GM23338 (cell line): ENCODE data around the gene NID2. TPM values are rescaled to one million over a fixed set of nuclear protein-coding genes. Genes with fewer than 3 reads are reported as not detected.

Experiments
- ATAC-seq: fragments of 200-7000 bp; cut with Tn5 transposase; 3 replicates; pipeline ENCODE4 v1.9.1; 2020
- DNase-seq: peaks from one replicate; pipeline ENCODE4 v3.0.0-alpha.2; 2015; ENCODE audit warnings: low spot score
- H2AFZ ChIP-seq: fragments of 200-600 bp; sonication (generic); 2 replicates; pipeline ENCODE4 v1.8.0; 2016; ENCODE audit warnings: antibody characterized with exemption, mild to moderate bottlenecking, moderate library complexity
- H3F3A ChIP-seq: fragments of 200-600 bp; sonication (generic); replicated peaks from 2 replicates; pipeline ENCODE4 v1.8.0; 2017; ENCODE audit warnings: antibody characterized with exemption, mixed run types, low read depth
- H3K27ac ChIP-seq: fragments of 200-600 bp; sonication (generic); 2 replicates; pipeline ENCODE4 v1.6.1; 2016; ENCODE audit warnings: low read depth
- H3K27me3 ChIP-seq: fragments of 200-600 bp; sonication (generic); 2 replicates; pipeline ENCODE4 v1.8.0; 2016; ENCODE audit warnings: mild to moderate bottlenecking, mixed run types, moderate library complexity; ENCODE audit not compliant: insufficient read depth
- H3K36me3 ChIP-seq: fragments of 200-600 bp; sonication (generic); 2 replicates; pipeline ENCODE4 v1.8.0; 2016; ENCODE audit warnings: mild to moderate bottlenecking; ENCODE audit not compliant: insufficient read depth
- H3K4me1 ChIP-seq: fragments of 200-600 bp; sonication (generic); 2 replicates; pipeline ENCODE4 v1.8.0; 2016; ENCODE audit warnings: mild to moderate bottlenecking, moderate library complexity; ENCODE audit not compliant: insufficient read depth
- H3K4me2 ChIP-seq: fragments of 200-600 bp; sonication (generic); 2 replicates; pipeline ENCODE4 v1.7.1; 2017; ENCODE audit warnings: mixed run types
- H3K4me3 ChIP-seq: fragments of 200-600 bp; sonication (generic); 2 replicates; pipeline ENCODE4 v1.6.1; 2016; ENCODE audit warnings: mixed run types
- H3K79me2 ChIP-seq: fragments of 200-600 bp; sonication (generic); replicated peaks from 2 replicates; pipeline ENCODE4 v1.8.0; 2017; ENCODE audit warnings: mild to moderate bottlenecking; ENCODE audit not compliant: insufficient read depth
- H3K9me2 ChIP-seq: fragments of 200-600 bp; sonication (generic); 2 replicates; pipeline ENCODE4 v1.8.0; 2017; ENCODE audit not compliant: insufficient read depth
- H4K20me1 ChIP-seq: fragments of 200-600 bp; sonication (generic); replicated peaks from 2 replicates; pipeline ENCODE4 v1.8.0; 2017; ENCODE audit warnings: mild to moderate bottlenecking; ENCODE audit not compliant: insufficient read depth
- H3K27ac Mint-ChIP-seq: 2 replicates; pipeline ENCODE4 v1.8.0; 2020; ENCODE audit warnings: inconsistent platforms, mild to moderate bottlenecking, moderate library complexity, mixed read lengths
- H3K27me3 Mint-ChIP-seq: 3 replicates; pipeline ENCODE4 v1.8.0; 2022; ENCODE audit warnings: low read depth, mild to moderate bottlenecking, moderate library complexity, mixed read lengths, inconsistent platforms; ENCODE audit not compliant: insufficient read depth, poor library complexity
- H3K36me3 Mint-ChIP-seq: 3 replicates; pipeline ENCODE4 v1.8.0; 2021; ENCODE audit warnings: low read depth, mild to moderate bottlenecking, inconsistent platforms, moderate library complexity, mixed read lengths
- H3K4me1 Mint-ChIP-seq: 3 replicates; pipeline ENCODE4 v1.8.0; 2020; ENCODE audit warnings: mild to moderate bottlenecking, inconsistent platforms, mixed read lengths
- H3K4me3 Mint-ChIP-seq: 3 replicates; pipeline ENCODE4 v1.8.0; 2021; ENCODE audit warnings: moderate library complexity, mild to moderate bottlenecking, inconsistent platforms, mixed read lengths
- H3K9me3 Mint-ChIP-seq: 3 replicates; pipeline ENCODE4 v1.8.0; 2020; ENCODE audit warnings: moderate library complexity, mild to moderate bottlenecking, inconsistent platforms, mixed read lengths
- CREB1 ChIP-seq: fragments of 250-450 bp; sonication (Bioruptor Pico); IDR thresholded peaks from 2 replicates; pipeline ENCODE4 v1.5.0; 2020; ENCODE audit warnings: low read depth, mild to moderate bottlenecking, moderate library complexity
- ETS1 ChIP-seq: IDR thresholded peaks from 2 replicates; pipeline ENCODE4 v1.6.1; 2016; ENCODE audit warnings: antibody characterized with exemption
- EZH2 ChIP-seq: fragments of 200-600 bp; sonication (generic); IDR thresholded peaks from one replicate; pipeline ENCODE4 v1.8.0; 2017; ENCODE audit warnings: antibody characterized with exemption, mild to moderate bottlenecking, low read depth; ENCODE audit not compliant: unreplicated experiment
- EZH2phosphoT487 ChIP-seq: fragments of 200-600 bp; sonication (generic); IDR thresholded peaks from one replicate; pipeline ENCODE4 v1.8.1; 2018; ENCODE audit warnings: antibody characterized with exemption; ENCODE audit not compliant: unreplicated experiment
- JUNB ChIP-seq: IDR thresholded peaks from one replicate; pipeline ENCODE4 v1.6.1; 2016; ENCODE audit warnings: antibody characterized with exemption; ENCODE audit not compliant: unreplicated experiment
- NANOG ChIP-seq: IDR thresholded peaks from 2 replicates; pipeline ENCODE4 v1.6.1; 2016; ENCODE audit warnings: antibody characterized with exemption, borderline replicate concordance
- POLR2AphosphoS5 ChIP-seq: IDR thresholded peaks from 2 replicates; pipeline ENCODE4 v1.6.1; 2016; ENCODE audit warnings: antibody characterized with exemption, low read depth
- REST ChIP-seq: IDR thresholded peaks from one replicate; pipeline ENCODE4 v1.6.1; 2018; ENCODE audit warnings: antibody characterized with exemption; ENCODE audit not compliant: unreplicated experiment
- ZNF331 ChIP-seq: fragments of 250-450 bp; sonication (Bioruptor Pico); IDR thresholded peaks from 2 replicates; pipeline ENCODE4 v1.5.0; 2020; ENCODE audit warnings: low read depth, mild to moderate bottlenecking, moderate library complexity
- polyA plus RNA-seq: library from polyadenylated mRNA; unstranded; fragments of >200 nt; fragmentation: Nextera tagmentation; extraction: Ambion mirVana; gene quantifications from 2 replicates; pipeline ENCODE4 v1.2.1, GENCODE V29; 2016
- total RNA-seq: library from RNA; depleted of rRNA; stranded (reverse); fragments of >200 nt; shearing (Covaris generic); gene quantifications from 2 replicates; pipeline ENCODE4 v1.2.3, GENCODE V29; 2014

NID2 gene
- total and polyA plus RNA-seq, 2 experiments from 2014 or later = 4.3 to 10.4 TPM

GRCh38 chr14:51990488-51990887 is 78.4 kb downstream of the NID2 start (continued):
- TF ChIP-seq ETS1 = no peak
- TF ChIP-seq ZNF331 (CRISPR knock-in tag) = no peak
- TF ChIP-seq CREB1 (CRISPR knock-in tag) = no peak

- peak within 1 kb of the TSS; percentile 94 for H2AFZ ChIP-seq
- H3K9me3 Mint-ChIP-seq = no peaks in the 10 kb centered on the region
- no peaks in the 10 kb centered on the region for H3K9me2 ChIP-seq
- peaks cover 44% of the 10 kb centered on the region for H3K79me2 ChIP-seq
- peak; percentile 97 for ATAC-seq
- H3K36me3 Mint-ChIP-seq = peaks cover 37% of the 10 kb centered on the region
- peaks cover 18% of the 10 kb centered on the region; the same call in 1 of the 2 replicates for H3K36me3 ChIP-seq
- peaks cover 9% of the 10 kb centered on the region; the same call in 1 of the 2 replicates for H4K20me1 ChIP-seq
- H3K27me3 Mint-ChIP-seq = peaks cover 2% of the 10 kb centered on the region
- peak within 1 kb of the TSS; percentile 89 for H3K27ac ChIP-seq
- peak within 1 kb of the TSS; percentile 95 for H3K4me3 Mint-ChIP-seq
- H3K27me3 ChIP-seq = no peaks in the 10 kb centered on the region
- H3F3A ChIP-seq = no peaks in the 10 kb centered on the region
- H3K27ac Mint-ChIP-seq = peak within 1 kb of the TSS; percentile 97
- peak; percentile 95 for DNase-seq
- peaks cover 3% of the 10 kb centered on the region for H3K4me1 Mint-ChIP-seq
- H3K4me3 ChIP-seq = peak within 1 kb of the TSS; percentile 96
- peaks cover 4% of the 10 kb centered on the region; the same call in 1 of the 2 replicates for H3K4me1 ChIP-seq
- TF ChIP-seq NANOG (no peak), POLR2AphosphoS5 (peak; percentile 82), ETS1 (peak; percentile 57; the same call in 1 of the 2 replicates), CREB1 (CRISPR knock-in tag) (peak; percentile 95)
- peak within 1 kb of the TSS; percentile 87 for H3K4me2 ChIP-seq
Observed at GRCh38 chr14:51989293-51990234, 79.3 kb downstream of the NID2 start, which contains the start of gene RTRAF. RTRAF (plus strand) TSS chr14:51989546; CDS start chr14:51989640, 94 bp downstream.

GRCh38 chr14:51988221-51988620 is 80.6 kb downstream of the NID2 start:
- no peaks in the 10 kb centered on the region for H3K9me2 ChIP-seq
- H2AFZ ChIP-seq = peak overlapping the region; percentile 94
- peak overlapping the region; percentile 96 for H3K4me3 ChIP-seq
- H3F3A ChIP-seq = no peaks in the 10 kb centered on the region
- H3K36me3 ChIP-seq = peaks cover 18% of the 10 kb centered on the region; the same call in 1 of the 2 replicates
- H3K36me3 Mint-ChIP-seq = peaks cover 24% of the 10 kb centered on the region
- H3K79me2 ChIP-seq = peaks cover 37% of the 10 kb centered on the region
- H3K27me3 ChIP-seq = no peaks in the 10 kb centered on the region
- H3K4me3 Mint-ChIP-seq = peak overlapping the region; percentile 95
- H3K27me3 Mint-ChIP-seq = peaks cover 2% of the 10 kb centered on the region
- H3K9me3 Mint-ChIP-seq = no peaks in the 10 kb centered on the region
- ATAC-seq = no peak
- H3K4me1 ChIP-seq = peaks cover 4% of the 10 kb centered on the region; the same call in 1 of the 2 replicates
- peaks cover 3% of the 10 kb centered on the region for H3K4me1 Mint-ChIP-seq
- H3K27ac ChIP-seq = no peak overlapping the region
- TF ChIP-seq REST (no peak), EZH2 (no peak), POLR2AphosphoS5 (no peak), EZH2phosphoT487 (no peak), ETS1 (no peak), JUNB (no peak), CREB1 (CRISPR knock-in tag) (no peak)
- no peak for DNase-seq
- H3K27ac Mint-ChIP-seq = no peak overlapping the region
- peaks cover 9% of the 10 kb centered on the region; the same call in 1 of the 2 replicates for H4K20me1 ChIP-seq
- peak overlapping the region; percentile 87; the same call in 1 of the 2 replicates for H3K4me2 ChIP-seq
